ENCODE measurements around the gene JPH4. TPM values are rescaled to one million over a fixed set of nuclear protein-coding genes. Genes with fewer than 3 reads are reported as not detected.

Gene JPH4
- total and polyA plus RNA-seq, 2 experiments from 2014 or later, result 2.7 TPM

GRCh38 chr14:23621932-23622730, 43.5 kb upstream of the JPH4 start:
- no peak overlapping the region for H3K4me2 ChIP-seq
- H3K27me3 ChIP-seq, result no peaks in the 10 kb centered on the region
- no peaks in the 10 kb centered on the region for H3K9me3 ChIP-seq (ENCODE audit: low read depth)
- 77% methylated on average over 4 of the region's 4 CpGs for WGBS (ENCODE audit: low lambda C conversion rate, missing lambda C conversion rate)
- H3K36me3 ChIP-seq (replicated peaks; ENCODE audit: insufficient read depth, low read depth), result no peaks in the 10 kb centered on the region
- no peaks in the 10 kb centered on the region for H3K79me2 ChIP-seq
- TF ChIP-seq EZH2 (IDR thresholded peaks at IDR 0.05; ENCODE audit: borderline replicate concordance) (no peak), EZH2phosphoT487 (IDR thresholded peaks at IDR 0.05; ENCODE audit: low read depth, severe bottlenecking, unreplicated experiment) (no peak)
- TF ChIP-seq, protein P1, sequence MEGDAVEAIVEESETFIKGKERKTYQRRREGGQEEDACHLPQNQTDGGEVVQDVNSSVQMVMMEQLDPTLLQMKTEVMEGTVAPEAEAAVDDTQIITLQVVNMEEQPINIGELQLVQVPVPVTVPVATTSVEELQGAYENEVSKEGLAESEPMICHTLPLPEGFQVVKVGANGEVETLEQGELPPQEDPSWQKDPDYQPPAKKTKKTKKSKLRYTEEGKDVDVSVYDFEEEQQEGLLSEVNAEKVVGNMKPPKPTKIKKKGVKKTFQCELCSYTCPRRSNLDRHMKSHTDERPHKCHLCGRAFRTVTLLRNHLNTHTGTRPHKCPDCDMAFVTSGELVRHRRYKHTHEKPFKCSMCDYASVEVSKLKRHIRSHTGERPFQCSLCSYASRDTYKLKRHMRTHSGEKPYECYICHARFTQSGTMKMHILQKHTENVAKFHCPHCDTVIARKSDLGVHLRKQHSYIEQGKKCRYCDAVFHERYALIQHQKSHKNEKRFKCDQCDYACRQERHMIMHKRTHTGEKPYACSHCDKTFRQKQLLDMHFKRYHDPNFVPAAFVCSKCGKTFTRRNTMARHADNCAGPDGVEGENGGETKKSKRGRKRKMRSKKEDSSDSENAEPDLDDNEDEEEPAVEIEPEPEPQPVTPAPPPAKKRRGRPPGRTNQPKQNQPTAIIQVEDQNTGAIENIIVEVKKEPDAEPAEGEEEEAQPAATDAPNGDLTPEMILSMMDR (IDR thresholded peaks at IDR 0.05; ENCODE audit: poor library complexity), result no peak
- no peak overlapping the region for H2AFZ ChIP-seq
- H3K4me3 ChIP-seq, result no peak overlapping the region
- no peak for DNase-seq (ENCODE audit: low spot score)
- H4K20me1 ChIP-seq (ENCODE audit: insufficient read depth, poor library complexity, severe bottlenecking), result no peaks in the 10 kb centered on the region
- no peak overlapping the region for H3K27ac ChIP-seq
- H3K9me2 ChIP-seq (replicated peaks; ENCODE audit: insufficient read depth), result no peaks in the 10 kb centered on the region
- H3K4me1 ChIP-seq (ENCODE audit: insufficient read depth), result no peaks in the 10 kb centered on the region

- TF ChIP-seq EZH2phosphoT487 (IDR thresholded peaks at IDR 0.05; ENCODE audit: low read depth, severe bottlenecking, unreplicated experiment) (no peak), EZH2 (IDR thresholded peaks at IDR 0.05; ENCODE audit: borderline replicate concordance) (no peak)
- TF ChIP-seq, protein P1 (IDR thresholded peaks at IDR 0.05; ENCODE audit: poor library complexity), result no peak
- Histone ChIP-seq H3K27me3 (no peaks in the 10 kb centered on the region), H3K9me2 (replicated peaks; ENCODE audit: insufficient read depth) (no peaks in the 10 kb centered on the region), H3K4me3 (no peak overlapping the region), H3K9me3 (ENCODE audit: low read depth) (no peaks in the 10 kb centered on the region), H3K27ac (no peak overlapping the region), H2AFZ (no peak overlapping the region), H3K79me2 (no peaks in the 10 kb centered on the region), H3K4me1 (ENCODE audit: insufficient read depth) (no peaks in the 10 kb centered on the region), H3K4me2 (no peak overlapping the region), H3K36me3 (replicated peaks; ENCODE audit: insufficient read depth, low read depth) (no peaks in the 10 kb centered on the region), H4K20me1 (ENCODE audit: insufficient read depth, poor library complexity, severe bottlenecking) (no peaks in the 10 kb centered on the region)
- DNase-seq (ENCODE audit: low spot score), result no peak
- 71% methylated on average over 6 of the region's 6 CpGs for WGBS (ENCODE audit: low lambda C conversion rate, missing lambda C conversion rate)
Measured at GRCh38 chr14:23621204-23621931, 42.8 kb upstream of the JPH4 start.

DNA sequence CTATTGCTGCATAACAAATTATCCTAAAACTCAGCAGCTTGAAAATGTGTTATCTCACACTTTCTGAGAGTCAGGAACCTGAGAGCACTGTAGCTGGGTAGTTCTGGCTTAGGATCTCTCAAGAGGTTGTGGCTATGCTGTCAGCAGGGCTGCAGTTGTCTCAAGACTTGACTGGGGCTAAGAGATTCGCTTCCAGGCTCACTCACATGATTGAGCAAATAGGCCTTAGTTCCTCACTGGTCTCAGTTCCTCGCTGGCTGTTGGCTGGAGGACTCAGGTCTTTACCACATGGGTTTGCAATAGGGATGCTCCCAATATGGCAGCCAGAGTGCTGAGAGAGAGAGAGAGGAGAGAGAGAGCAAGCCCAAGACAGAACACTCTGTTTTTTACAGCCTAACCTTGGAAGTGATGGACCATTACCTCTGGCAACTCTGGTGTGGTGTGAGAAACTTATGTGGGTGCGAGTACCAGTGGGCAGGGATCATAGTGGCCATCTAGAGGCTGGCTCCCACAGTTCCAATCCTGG, 41.6 kb upstream of the JPH4 start:
- Histone ChIP-seq H3K79me2 (no peaks in the 10 kb centered on the region), H3K9me3 (ENCODE audit: low read depth) (no peaks in the 10 kb centered on the region), H2AFZ (no peak overlapping the region), H3K27ac (no peak overlapping the region), H3K36me3 (replicated peaks; ENCODE audit: insufficient read depth, low read depth) (no peaks in the 10 kb centered on the region), H3K27me3 (no peaks in the 10 kb centered on the region), H3K4me2 (no peak overlapping the region), H4K20me1 (ENCODE audit: insufficient read depth, poor library complexity, severe bottlenecking) (no peaks in the 10 kb centered on the region), H3K4me3 (no peak overlapping the region), H3K9me2 (replicated peaks; ENCODE audit: insufficient read depth) (no peaks in the 10 kb centered on the region), H3K4me1 (ENCODE audit: insufficient read depth) (no peaks in the 10 kb centered on the region)
- DNase-seq (ENCODE audit: low spot score), result no peak
- TF ChIP-seq, protein P1 (IDR thresholded peaks at IDR 0.05; ENCODE audit: poor library complexity), result no peak
- TF ChIP-seq EZH2phosphoT487 (IDR thresholded peaks at IDR 0.05; ENCODE audit: low read depth, severe bottlenecking, unreplicated experiment) (no peak), EZH2 (IDR thresholded peaks at IDR 0.05; ENCODE audit: borderline replicate concordance) (no peak)
- WGBS (ENCODE audit: low lambda C conversion rate, missing lambda C conversion rate), result 60% methylated on average over 3 of the region's 3 CpGs
